Natural killer cell (primary cell): Measurements from ENCODE around the gene RPAP2. TPM values are rescaled to one million over a fixed set of nuclear protein-coding genes. Genes with fewer than 3 reads are reported as not detected.

Experiments
- ATAC-seq, 3 donors: fragments of 150-1000 bp in 2 of 3; fragments of 200-7000 bp in 1 of 3; cut with Tn5 transposase; 1 replicate in 1 of 3; 2 replicates in 2 of 3; pipeline ENCODE4 v1.10.0; 2021; ENCODE audit warnings: mild to moderate bottlenecking in 2 of 3, moderate library complexity in 2 of 3
- DNase-seq, 2 donors: peaks; one replicate each; pipeline versions ENCODE4 v3.0.0 to v3.0.0-alpha.2; 2013 to 2021; ENCODE audit warnings: mixed read lengths in 1 of 2
- H3K27ac ChIP-seq: one replicate; pipeline ENCODE4 v1.5.1; 2013; ENCODE audit warnings: mild to moderate bottlenecking, low read length
- H3K27me3 ChIP-seq: one replicate; pipeline ENCODE4 v1.6.1; 2013; ENCODE audit warnings: low read length; ENCODE audit not compliant: control insufficient read depth, insufficient read depth
- H3K36me3 ChIP-seq: one replicate; pipeline ENCODE4 v1.6.1; 2013; ENCODE audit warnings: low read length; ENCODE audit not compliant: control insufficient read depth, insufficient read depth
- H3K4me1 ChIP-seq: one replicate; pipeline ENCODE4 v1.6.1; 2013; ENCODE audit warnings: low read length; ENCODE audit not compliant: control insufficient read depth, insufficient read depth
- H3K4me3 ChIP-seq: one replicate; pipeline ENCODE4 v1.5.1; 2013; ENCODE audit warnings: low read length
- H3K9me3 ChIP-seq: one replicate; pipeline ENCODE4 v1.6.1; 2013; ENCODE audit warnings: low read length; ENCODE audit not compliant: control insufficient read depth, insufficient read depth
- H3K27ac Mint-ChIP-seq, 2 donors: one replicate each; pipeline ENCODE4 v1.8.0; 2022; ENCODE audit warnings: mild to moderate bottlenecking in 2 of 2, mixed read lengths in 2 of 2, moderate library complexity in 1 of 2
- H3K27me3 Mint-ChIP-seq, 2 donors: one replicate each; pipeline ENCODE4 v1.8.0; 2022; ENCODE audit warnings: low read depth in 2 of 2, mixed read lengths in 2 of 2
- H3K36me3 Mint-ChIP-seq: one replicate; pipeline ENCODE4 v1.8.0; 2022; ENCODE audit warnings: mixed read lengths
- H3K4me1 Mint-ChIP-seq, 2 donors: one replicate each; pipeline ENCODE4 v1.8.0; 2022; ENCODE audit warnings: mixed read lengths in 2 of 2
- H3K4me3 Mint-ChIP-seq: one replicate; pipeline ENCODE4 v1.8.0; 2022; ENCODE audit warnings: mild to moderate bottlenecking, moderate library complexity, mixed read lengths
- H3K9me3 Mint-ChIP-seq, 2 donors: one replicate each; pipeline ENCODE4 v1.8.0; 2022; ENCODE audit warnings: mixed read lengths in 2 of 2
- CTCF ChIP-seq: fragments of 200-600 bp; IDR thresholded peaks from one replicate; pipeline ENCODE4 v1.8.0; 2022; ENCODE audit warnings: antibody characterized with exemption
- WGBS: methylation state at CpG from one replicate; pipeline ENCODE4 v1.1.7; 2013; ENCODE audit warnings: missing lambda C conversion rate; ENCODE audit not compliant: insufficient coverage; 5-methylcytosine and 5-hydroxymethylcytosine counted together
- intact Hi-C: fragments of 100-400 bp; cut with micrococcal nuclease; formaldehyde crosslinking; loops from one replicate; pipeline ENCODE4 v1.14.2; 2022
- total RNA-seq, 4 donors: library from RNA; stranded (reverse); fragments of 120-200 nt in 1 of 4; gene quantifications; one replicate each; pipeline versions ENCODE4 v1.2.3 to v1.2.4, GENCODE V29; 2013 to 2022

The RPAP2 gene
- total RNA-seq, 3 donors from 2014 or later (not counting 1 experiment from before 2014, with no cell fraction given): 39.4 to 45.7 (median 39.8) TPM

GRCh38 chr1:92314024-92314423, 15.2 kb downstream of the RPAP2 start:
- H3K27me3 Mint-ChIP-seq: no peaks in the 10 kb centered on the region
- no peaks in the 10 kb centered on the region for H3K36me3 Mint-ChIP-seq
- Histone ChIP-seq H3K36me3 (peaks cover 5% of the 10 kb centered on the region), H3K27ac (peak overlapping the region; percentile 41), H3K4me3 (no peak overlapping the region), H3K4me1 (peaks cover 29% of the 10 kb centered on the region), H3K27me3 (no peaks in the 10 kb centered on the region), H3K9me3 (no peaks in the 10 kb centered on the region)
- DNase-seq: no peak
- TF ChIP-seq CTCF: no peak
- intact Hi-C loops: no loop called here
- no CpG with 5 or more reads among the region's 1 CpG for WGBS
- peak overlapping the region; percentile 90 to 98 for H3K27ac Mint-ChIP-seq
- H3K9me3 Mint-ChIP-seq: no peaks in the 10 kb centered on the region
- no peak for ATAC-seq
- H3K4me1 Mint-ChIP-seq: peaks cover 46% of the 10 kb centered on the region in 2 donors
- H3K4me3 Mint-ChIP-seq: no peak overlapping the region

GRCh38 chr1:92315766-92316599, 17.1 kb downstream of the RPAP2 start:
- Histone ChIP-seq H3K27ac (peak overlapping the region; percentile 91), H3K4me1 (peaks cover 29% of the 10 kb centered on the region), H3K27me3 (no peaks in the 10 kb centered on the region), H3K36me3 (peaks cover 6% of the 10 kb centered on the region), H3K9me3 (no peaks in the 10 kb centered on the region), H3K4me3 (no peak overlapping the region)
- Mint-ChIP-seq H3K4me1 (peaks cover 50% of the 10 kb centered on the region in 2 donors), H3K27me3 (no peaks in the 10 kb centered on the region), H3K36me3 (no peaks in the 10 kb centered on the region), H3K27ac (peak overlapping the region; percentile 90 to 98), H3K9me3 (no peaks in the 10 kb centered on the region), H3K4me3 (peak overlapping the region; percentile 82)
- DNase-seq (peak; percentile 46 to 86), ATAC-seq (peak; percentile 84 to 92 (median 89))
- TF ChIP-seq CTCF: no peak
- WGBS: 31% methylated on average over 6 of the region's 6 CpGs
- intact Hi-C loops: loop anchor here (1.0 to 5.0 kb wide), 6 partner anchors 17 to 764 kb away; partner anchors contain the start of genes GLMN and RPAP2

- Mint-ChIP-seq H3K4me1 (peaks cover 50% of the 10 kb centered on the region in 2 donors), H3K27ac (peak overlapping the region; percentile 82 to 98), H3K4me3 (peak overlapping the region; percentile 65), H3K27me3 (no peaks in the 10 kb centered on the region), H3K36me3 (no peaks in the 10 kb centered on the region), H3K9me3 (no peaks in the 10 kb centered on the region)
- Histone ChIP-seq H3K4me1 (peaks cover 24% of the 10 kb centered on the region), H3K36me3 (peaks cover 6% of the 10 kb centered on the region), H3K4me3 (no peak overlapping the region), H3K27me3 (no peaks in the 10 kb centered on the region), H3K9me3 (no peaks in the 10 kb centered on the region), H3K27ac (peak overlapping the region; percentile 91)
- intact Hi-C loops: loop anchor here (2.0 to 5.0 kb wide), 5 partner anchors 19 to 766 kb away; partner anchors contain the start of genes GLMN and RPAP2
- DNase-seq: peak in 1 of 2 donors; percentile 67
- no peak for TF ChIP-seq CTCF
- ATAC-seq: peak; percentile 34 to 38 (median 35)
- whole genome bisulfite sequencing: 46% methylated on average over 3 of the region's 3 CpGs
Measured at GRCh38 chr1:92317836-92318493, 19.1 kb downstream of the RPAP2 start.
